ENCODE measurements around the gene ACSM2B. TPM values are rescaled to one million over a fixed set of nuclear protein-coding genes. Genes with fewer than 3 reads are reported as not detected.
"Not testable (repeated sequence)": the region's sequence is repeated elsewhere in the genome, so short reads cannot be mapped to it uniquely, and the experiment has no call there.

The ACSM2B gene
- total RNA-seq, 1 experiment from 2014 or later = not detected

- Histone ChIP-seq H3K9me2 (replicated peaks; ENCODE audit: low read length) (no peaks in the 10 kb centered on the region), H3K36me3 (ENCODE audit: low read depth, low read length) (no peaks in the 10 kb centered on the region), H3K4me1 (ENCODE audit: insufficient read depth, low read length) (no peaks in the 10 kb centered on the region), H3K9me3 (ENCODE audit: low read length) (no peaks in the 10 kb centered on the region), H3K27me3 (ENCODE audit: low read length) (no peaks in the 10 kb centered on the region), H3K27ac (ENCODE audit: low read length) (no peak overlapping the region), H2AFZ (ENCODE audit: low read length) (no peak overlapping the region), H3K79me2 (ENCODE audit: low read length) (no peaks in the 10 kb centered on the region), H3K9ac (ENCODE audit: low read length) (no peak overlapping the region), H3K4me2 (ENCODE audit: low read length) (no peak overlapping the region), H4K20me1 (ENCODE audit: low read length) (no peaks in the 10 kb centered on the region), H3F3A (ENCODE audit: low read length, unreplicated experiment) (no peaks in the 10 kb centered on the region), H3K4me3 (ENCODE audit: low read length) (no peak overlapping the region)
- intact Hi-C loops (cut with micrococcal nuclease) = no loop called here
- no peak for TF ChIP-seq CTCF (conservative IDR thresholded peaks at IDR 0.05; ENCODE audit: low read depth, low read length)
- no peak for TF ChIP-seq EZH2phosphoT487 (IDR thresholded peaks at IDR 0.05; ENCODE audit: borderline replicate concordance, low read length)
- no peak for TF ChIP-seq EZH2 (IDR thresholded peaks at IDR 0.05; ENCODE audit: low read length, unreplicated experiment)
- CTCF ChIA-PET = no interaction called here
- BruUV-seq (replicated peaks) = no TSS peak
- ATAC-seq = no peak
- no peak for DNase-seq
- POLR2A ChIA-PET (ENCODE audit: unreplicated experiment) = no interaction called here
Observed at GRCh38 chr16:20568404-20568803, 7.8 kb downstream of the ACSM2B start.

- BruUV-seq (replicated peaks) = no TSS peak
- Histone ChIP-seq H3K79me2 (ENCODE audit: low read length) (no peaks in the 10 kb centered on the region), H3K4me3 (ENCODE audit: low read length) (no peak overlapping the region), H3K9ac (ENCODE audit: low read length) (no peak overlapping the region), H3K27me3 (ENCODE audit: low read length) (no peaks in the 10 kb centered on the region), H2AFZ (ENCODE audit: low read length) (no peak overlapping the region), H3K9me3 (ENCODE audit: low read length) (no peaks in the 10 kb centered on the region), H3F3A (ENCODE audit: low read length, unreplicated experiment) (no peaks in the 10 kb centered on the region), H4K20me1 (ENCODE audit: low read length) (no peaks in the 10 kb centered on the region), H3K9me2 (replicated peaks; ENCODE audit: low read length) (no peaks in the 10 kb centered on the region), H3K4me2 (ENCODE audit: low read length) (no peak overlapping the region), H3K4me1 (ENCODE audit: insufficient read depth, low read length) (no peaks in the 10 kb centered on the region), H3K27ac (ENCODE audit: low read length) (no peak overlapping the region), H3K36me3 (ENCODE audit: low read depth, low read length) (no peaks in the 10 kb centered on the region)
- DNase-seq = no peak
- intact Hi-C loops (cut with micrococcal nuclease) = no loop called here
- POLR2A ChIA-PET (ENCODE audit: unreplicated experiment) = no interaction called here
- ATAC-seq = no peak
- CTCF ChIA-PET = no interaction called here
- TF ChIP-seq EZH2phosphoT487 (IDR thresholded peaks at IDR 0.05; ENCODE audit: borderline replicate concordance, low read length) = no peak
Observed at GRCh38 chr16:20566864-20567263, 9.3 kb downstream of the ACSM2B start.

GRCh38 chr16:20565334-20565733, 10.8 kb downstream of the ACSM2B start:
- H3K9me2 ChIP-seq (replicated peaks; ENCODE audit: low read length); H3K9ac ChIP-seq (ENCODE audit: low read length); H3K27me3 ChIP-seq (ENCODE audit: low read length); ATAC-seq; H3K4me1 ChIP-seq (ENCODE audit: insufficient read depth, low read length); H3F3A ChIP-seq (ENCODE audit: low read length, unreplicated experiment); H3K27ac ChIP-seq (ENCODE audit: low read length); H3K4me3 ChIP-seq (ENCODE audit: low read length); H3K4me2 ChIP-seq (ENCODE audit: low read length); POLR2A ChIA-PET (ENCODE audit: unreplicated experiment); H2AFZ ChIP-seq (ENCODE audit: low read length); BruUV-seq (replicated peaks); CTCF ChIA-PET; H4K20me1 ChIP-seq (ENCODE audit: low read length); H3K36me3 ChIP-seq (ENCODE audit: low read depth, low read length); DNase-seq; H3K9me3 ChIP-seq (ENCODE audit: low read length); H3K79me2 ChIP-seq (ENCODE audit: low read length); intact Hi-C loops (cut with micrococcal nuclease): not testable (repeated sequence)

- H3K9ac ChIP-seq (ENCODE audit: low read length); POLR2A ChIA-PET (ENCODE audit: unreplicated experiment); H3K9me3 ChIP-seq (ENCODE audit: low read length); H3K27me3 ChIP-seq (ENCODE audit: low read length); H3K9me2 ChIP-seq (replicated peaks; ENCODE audit: low read length); H3F3A ChIP-seq (ENCODE audit: low read length, unreplicated experiment); DNase-seq; intact Hi-C loops (cut with micrococcal nuclease); ATAC-seq; BruUV-seq (replicated peaks); H3K79me2 ChIP-seq (ENCODE audit: low read length); CTCF ChIA-PET; H3K36me3 ChIP-seq (ENCODE audit: low read depth, low read length); H4K20me1 ChIP-seq (ENCODE audit: low read length); H3K4me3 ChIP-seq (ENCODE audit: low read length); H3K4me1 ChIP-seq (ENCODE audit: insufficient read depth, low read length); H2AFZ ChIP-seq (ENCODE audit: low read length); H3K27ac ChIP-seq (ENCODE audit: low read length); H3K4me2 ChIP-seq (ENCODE audit: low read length): not testable (repeated sequence)
Observed at GRCh38 chr16:20564218-20564617, 11.9 kb downstream of the ACSM2B start.

GRCh38 chr16:20555628-20556027, 20.5 kb downstream of the ACSM2B start:
- H3K79me2 ChIP-seq (ENCODE audit: low read length); POLR2A ChIA-PET (ENCODE audit: unreplicated experiment); intact Hi-C loops (cut with micrococcal nuclease); BruUV-seq (replicated peaks); H3F3A ChIP-seq (ENCODE audit: low read length, unreplicated experiment); H3K4me1 ChIP-seq (ENCODE audit: insufficient read depth, low read length); H3K27ac ChIP-seq (ENCODE audit: low read length); H3K9me2 ChIP-seq (replicated peaks; ENCODE audit: low read length); H3K9ac ChIP-seq (ENCODE audit: low read length); H3K4me3 ChIP-seq (ENCODE audit: low read length); H3K27me3 ChIP-seq (ENCODE audit: low read length); DNase-seq; H3K36me3 ChIP-seq (ENCODE audit: low read depth, low read length); H3K4me2 ChIP-seq (ENCODE audit: low read length); H3K9me3 ChIP-seq (ENCODE audit: low read length); ATAC-seq; H4K20me1 ChIP-seq (ENCODE audit: low read length); CTCF ChIA-PET; H2AFZ ChIP-seq (ENCODE audit: low read length): not testable (repeated sequence)

GRCh38 chr16:20554689-20555088, 21.5 kb downstream of the ACSM2B start:
- H3K9me2 ChIP-seq (replicated peaks; ENCODE audit: low read length); H3K4me3 ChIP-seq (ENCODE audit: low read length); H3K79me2 ChIP-seq (ENCODE audit: low read length); H3K4me1 ChIP-seq (ENCODE audit: insufficient read depth, low read length); H3K36me3 ChIP-seq (ENCODE audit: low read depth, low read length); intact Hi-C loops (cut with micrococcal nuclease); H3K27me3 ChIP-seq (ENCODE audit: low read length); H4K20me1 ChIP-seq (ENCODE audit: low read length); CTCF ChIA-PET; ATAC-seq; H2AFZ ChIP-seq (ENCODE audit: low read length); POLR2A ChIA-PET (ENCODE audit: unreplicated experiment); DNase-seq; H3F3A ChIP-seq (ENCODE audit: low read length, unreplicated experiment); H3K27ac ChIP-seq (ENCODE audit: low read length); H3K9me3 ChIP-seq (ENCODE audit: low read length); H3K4me2 ChIP-seq (ENCODE audit: low read length); H3K9ac ChIP-seq (ENCODE audit: low read length); BruUV-seq (replicated peaks): not testable (repeated sequence)

All from PC-3 (cell line).